HG03097 (cell line): ENCODE data around the gene SGK2.

Experiments
- ATAC-seq: cut with Tn5 transposase; IDR thresholded peaks from one replicate; pipeline ENCODE4 v1.9.1; 2021; ENCODE audit not compliant: unreplicated experiment, low FRiP score

Gene SGK2

GRCh38 chr20:43559147-43559987 lies 540 bp downstream of the SGK2 start:
- no peak for ATAC-seq

- no peak for ATAC-seq
Observed at GRCh38 chr20:43560974-43561373, 2.1 kb downstream of the SGK2 start.

GRCh38 chr20:43563429-43563828 lies 4.6 kb downstream of the SGK2 start:
- ATAC-seq: no peak

- ATAC-seq: no peak
Observed at GRCh38 chr20:43563991-43564390, 5.2 kb downstream of the SGK2 start.

GRCh38 chr20:43564455-43564854 lies 5.6 kb downstream of the SGK2 start:
- ATAC-seq: no peak

- no peak for ATAC-seq
Observed at GRCh38 chr20:43564993-43565757, 6.3 kb downstream of the SGK2 start.

- no peak for ATAC-seq
Observed at GRCh38 chr20:43565758-43566104, 6.9 kb downstream of the SGK2 start.

- ATAC-seq: no peak
Observed at GRCh38 chr20:43567477-43567876, 8.7 kb downstream of the SGK2 start.

- ATAC-seq: no peak
Observed at GRCh38 chr20:43568706-43569105, 9.9 kb downstream of the SGK2 start.

GRCh38 chr20:43569282-43569681 lies 10.5 kb downstream of the SGK2 start:
- no peak for ATAC-seq

GRCh38 chr20:43570496-43570895 lies 11.7 kb downstream of the SGK2 start:
- ATAC-seq: no peak

GRCh38 chr20:43571310-43571709 lies 12.5 kb downstream of the SGK2 start:
- ATAC-seq: no peak

- ATAC-seq: no peak
Observed at GRCh38 chr20:43571771-43572170, 12.9 kb downstream of the SGK2 start.

GRCh38 chr20:43572891-43573290 lies 14.1 kb downstream of the SGK2 start:
- no peak for ATAC-seq

- ATAC-seq: no peak
Observed at GRCh38 chr20:43576108-43576507, 17.3 kb downstream of the SGK2 start.

GRCh38 chr20:43579861-43580793 lies 21.3 kb downstream of the SGK2 start:
- ATAC-seq: no peak

- no peak for ATAC-seq
Observed at GRCh38 chr20:43583133-43583864, 24.5 kb downstream of the SGK2 start.

- no peak for ATAC-seq
Observed at GRCh38 chr20:43583982-43584432, 25.2 kb downstream of the SGK2 start.

- ATAC-seq: no peak
Observed at GRCh38 chr20:43584448-43585136, 25.8 kb downstream of the SGK2 start.

GRCh38 chr20:43586641-43587040 lies 27.8 kb downstream of the SGK2 start:
- no peak for ATAC-seq
